Measurements from ENCODE around the gene HJV. TPM values are rescaled to one million over a fixed set of nuclear protein-coding genes. Genes with fewer than 3 reads are reported as not detected.

HJV gene
- total and polyA plus RNA-seq, 2 of the 8 experiments (the other 6 are each of a cell fraction or from before 2014, with no cell fraction given): 0.32 to 0.70 TPM

DNA sequence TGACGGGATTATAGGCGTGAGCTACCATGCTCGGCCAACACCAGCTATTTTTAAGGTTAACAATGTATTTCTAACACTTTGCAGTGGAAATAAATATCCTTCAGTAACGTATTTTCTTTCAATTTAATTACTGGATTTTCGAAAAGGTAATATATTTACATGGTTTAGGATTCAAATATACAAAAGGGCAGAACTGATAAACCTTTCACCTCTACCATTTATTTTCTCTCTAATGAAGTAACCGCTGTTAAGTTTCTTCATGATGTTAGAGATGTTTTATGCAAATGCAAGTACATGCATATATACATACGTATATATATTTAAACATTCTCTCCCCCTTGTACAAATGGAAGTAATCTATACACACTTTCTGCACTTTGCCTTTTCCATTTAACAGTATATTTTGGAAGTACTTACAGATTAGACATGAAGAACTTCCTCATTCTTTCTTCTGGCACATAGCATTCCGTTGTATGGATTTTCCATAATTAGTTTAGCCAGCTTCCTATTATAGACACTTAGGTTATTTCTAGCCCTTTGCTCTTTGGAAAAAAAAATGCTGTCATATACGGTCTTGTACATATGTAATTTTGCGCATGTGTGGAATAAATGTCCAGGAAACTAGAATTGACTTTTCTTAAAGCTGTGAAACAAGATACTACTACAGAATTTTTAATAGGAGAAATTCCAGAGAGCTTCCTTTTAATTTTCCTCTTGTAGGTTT lies 14.9 kb upstream of the HJV start:
- Histone ChIP-seq H3K9ac (replicated peaks in 1 of 4; ENCODE audit: extremely low read depth in 1 of 4, low read depth in 3 of 4, low read length in 3 of 4) (no peak overlapping the region), H2AK5ac (ENCODE audit: low read depth, low read length) (no peak overlapping the region), H2BK120ac (replicated peaks; ENCODE audit: low read depth, low read length) (no peak overlapping the region), H3K56ac (replicated peaks; ENCODE audit: insufficient read length, low read depth, low read length) (no peak overlapping the region), H3K18ac (ENCODE audit: extremely low read depth, low read length) (no peak overlapping the region), H4K91ac (replicated peaks; ENCODE audit: insufficient read length, low read length) (no peak overlapping the region), H2BK20ac (ENCODE audit: low read length) (no peak overlapping the region), H3K27ac (ENCODE audit: low read depth, low read length) (no peak overlapping the region), H3K36me3 (ENCODE audit: control insufficient read depth in 2 of 4, insufficient read depth in 4 of 4, low read length in 3 of 4) (no peaks in the 10 kb centered on the region), H2BK5ac (ENCODE audit: low read depth, low read length) (no peak overlapping the region), H3K4me2 (ENCODE audit: insufficient read depth in 1 of 2, low read depth in 2 of 2, low read length in 2 of 2) (peak overlapping the region; percentile 69 to 75), H3K79me2 (ENCODE audit: control insufficient read depth in 1 of 2, insufficient read depth in 2 of 2, low read length in 2 of 2) (no peaks in the 10 kb centered on the region), H4K5ac (ENCODE audit: insufficient read length, low read depth, low read length) (no peak overlapping the region), H3K23me2 (ENCODE audit: low read depth, low read length) (peaks cover 7% of the 10 kb centered on the region), H2BK12ac (ENCODE audit: low read depth, low read length) (no peak overlapping the region), H3K14ac (ENCODE audit: insufficient read length) (no peak overlapping the region), H2AFZ (ENCODE audit: low read length) (no peak overlapping the region), H3K4me1 (replicated peaks in 1 of 4; ENCODE audit: control insufficient read depth in 3 of 4, insufficient read depth in 4 of 4, low read length in 3 of 4) (peaks cover 0 to 3% (median 0%) of the 10 kb centered on the region in 4 experiments; a peak in 1 of 7 replicates), H3K9me3 (ENCODE audit: insufficient read depth in 2 of 2, low read depth in 1 of 2, low read length in 1 of 2) (no peaks in the 10 kb centered on the region), H3K23ac (ENCODE audit: insufficient read length) (no peak overlapping the region), H3K79me1 (ENCODE audit: low read depth, low read length) (no peaks in the 10 kb centered on the region), H3K4me3 (ENCODE audit: extremely low read depth in 1 of 4, insufficient read depth in 2 of 4, low read depth in 3 of 4, low read length in 4 of 4) (peak overlapping the region; percentile 53 to 86 (median 64)), H3K4ac (replicated peaks; ENCODE audit: insufficient read length, low read depth, low read length) (no peak overlapping the region), H4K8ac (ENCODE audit: extremely low read depth, insufficient read depth, low read length) (no peak overlapping the region), H4K20me1 (replicated peaks in 1 of 2; ENCODE audit: control insufficient read depth in 1 of 2, insufficient read depth in 2 of 2, low read length in 2 of 2) (no peaks in the 10 kb centered on the region), H3K27me3 (replicated peaks in 1 of 4; ENCODE audit: control insufficient read depth in 3 of 4, extremely low read depth in 1 of 4, insufficient read depth in 3 of 4, low read length in 3 of 4) (no peaks in the 10 kb centered on the region), H2BK15ac (ENCODE audit: low read length) (no peak overlapping the region)
- DNase-seq (ENCODE audit: low read depth in 1 of 2, low spot score in 2 of 2) (no peak), FAIRE-seq (no peak)
- ChIA-PET CTCF (ENCODE audit: partially characterized antibody) (interaction anchor here (0.9 to 9.2 kb wide), 6 partner anchors 17 to 145 kb away, joined by 3 to 55 read pairs (median 4); no protein-coding TSS in a partner anchor), POLR2A (ENCODE audit: partially characterized antibody) (interaction anchor here (0.8 to 11.6 kb wide), 10 partner anchors 9 to 113 kb away, joined by 3 to 284 read pairs (median 4); partner anchors contain the start of genes RBM8A and TXNIP)
- WGBS, 2 experiments (ENCODE audit: extremely low coverage in 1 of 2, insufficient coverage in 1 of 2, insufficient read length in 1 of 2, insufficient replicate concordance in 2 of 2, low coverage in 1 of 2, low lambda C conversion rate in 2 of 2, missing lambda C conversion rate in 1 of 2): 22% methylated on average over 10 of the region's 10 CpGs; no CpG with 5 or more reads in 1 of the 2 experiments
- TF ChIP-seq KDM1A (IDR thresholded peaks at IDR 0.05; ENCODE audit: borderline replicate concordance, low read length) (no peak), CHD2 (IDR thresholded peaks at IDR 0.05; ENCODE audit: low read length) (no peak), POU5F1 (IDR thresholded peaks at IDR 0.05; ENCODE audit: low read depth, low read length) (no peak), CHD1 (IDR thresholded peaks at IDR 0.05; ENCODE audit: low read depth, low read length) (no peak), JUND (IDR thresholded peaks at IDR 0.05; ENCODE audit: low read length) (no peak), MAFK (IDR thresholded peaks at IDR 0.05; ENCODE audit: low read depth, low read length) (no peak), TAF7 (optimal IDR thresholded peaks at IDR 0.05; ENCODE audit: borderline replicate concordance, low read depth, low read length) (no peak), EP300 (IDR thresholded peaks at IDR 0.05; ENCODE audit: borderline replicate concordance in 1 of 2, low read depth in 2 of 2, low read length in 2 of 2) (no peak)
